ENCODE data around the gene WNT5B. TPM values are rescaled to one million over a fixed set of nuclear protein-coding genes. Genes with fewer than 3 reads are reported as not detected.

The WNT5B gene
- total and polyA plus RNA-seq, 11 donors = 0.52 to 3.9 (median 1.3) TPM

- Histone ChIP-seq H3K27ac (peak overlapping the region in 9 of 12 donors; percentile 6 to 55 (median 34)), H3K27me3 (no peaks in the 10 kb centered on the region), H3K36me3 (peaks cover 0 to 17% (median 0%) of the 10 kb centered on the region in 9 donors), H3K9me3 (no peaks in the 10 kb centered on the region), H3K4me3 (no peak overlapping the region), H3K4me1 (peaks cover 0 to 67% (median 51%) of the 10 kb centered on the region in 12 donors)
- WGBS, 4 donors = 28 to 47% (median 33%) methylated on average over 5 of the region's 5 CpGs
- ATAC-seq (no peak), DNase-seq (no peak)
- intact Hi-C loops (cut with DNase I) = loop anchor here in 4 of 10 donors (2.0 to 10.0 kb wide), 4 partner anchors 313 to 1023 kb away; no protein-coding TSS in a partner anchor
- TF ChIP-seq CTCF (IDR thresholded peaks at IDR 0.05) (no peak), POLR2A (IDR thresholded peaks at IDR 0.05) (no peak)
These were observed 41.0 kb upstream of the WNT5B start for GRCh38 chr12:1587927-1588574.

DNA sequence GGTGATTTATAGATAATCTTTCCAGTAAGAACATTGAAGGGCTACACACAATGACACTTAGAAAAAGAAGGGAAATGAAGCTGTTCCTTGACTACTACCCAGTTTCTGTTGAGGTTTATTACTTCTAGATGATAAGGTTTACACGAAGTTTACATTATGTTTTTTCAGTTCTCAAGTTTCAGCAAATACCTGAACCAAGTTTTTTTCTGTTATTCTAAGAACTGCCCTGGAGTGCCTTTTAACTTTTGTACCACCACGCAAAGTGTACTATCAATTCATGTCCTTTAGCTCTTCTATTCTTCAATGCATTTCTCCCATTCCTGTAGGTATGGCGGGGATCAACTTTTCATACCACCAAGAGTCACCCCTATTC, 40.5 kb upstream of the WNT5B start:
- 78 to 86% (median 81%) methylated on average over 3 of the region's 3 CpGs for WGBS, 4 donors
- Histone ChIP-seq H3K4me1 (peaks cover 0 to 67% (median 53%) of the 10 kb centered on the region in 12 donors), H3K27me3 (no peaks in the 10 kb centered on the region), H3K9me3 (no peaks in the 10 kb centered on the region), H3K4me3 (no peak overlapping the region), H3K27ac (peak overlapping the region in 8 of 12 donors; percentile 22 to 55 (median 39)), H3K36me3 (peaks cover 0 to 17% (median 0%) of the 10 kb centered on the region in 9 donors)
- no peak for TF ChIP-seq POLR2A (IDR thresholded peaks at IDR 0.05)
- TF ChIP-seq CTCF (IDR thresholded peaks at IDR 0.05) = no peak
- intact Hi-C loops (cut with DNase I) = loop anchor here in 4 of 10 donors (2.0 to 10.0 kb wide), 4 partner anchors 314 to 1024 kb away; no protein-coding TSS in a partner anchor
- no peak for ATAC-seq
- DNase-seq = no peak

DNA sequence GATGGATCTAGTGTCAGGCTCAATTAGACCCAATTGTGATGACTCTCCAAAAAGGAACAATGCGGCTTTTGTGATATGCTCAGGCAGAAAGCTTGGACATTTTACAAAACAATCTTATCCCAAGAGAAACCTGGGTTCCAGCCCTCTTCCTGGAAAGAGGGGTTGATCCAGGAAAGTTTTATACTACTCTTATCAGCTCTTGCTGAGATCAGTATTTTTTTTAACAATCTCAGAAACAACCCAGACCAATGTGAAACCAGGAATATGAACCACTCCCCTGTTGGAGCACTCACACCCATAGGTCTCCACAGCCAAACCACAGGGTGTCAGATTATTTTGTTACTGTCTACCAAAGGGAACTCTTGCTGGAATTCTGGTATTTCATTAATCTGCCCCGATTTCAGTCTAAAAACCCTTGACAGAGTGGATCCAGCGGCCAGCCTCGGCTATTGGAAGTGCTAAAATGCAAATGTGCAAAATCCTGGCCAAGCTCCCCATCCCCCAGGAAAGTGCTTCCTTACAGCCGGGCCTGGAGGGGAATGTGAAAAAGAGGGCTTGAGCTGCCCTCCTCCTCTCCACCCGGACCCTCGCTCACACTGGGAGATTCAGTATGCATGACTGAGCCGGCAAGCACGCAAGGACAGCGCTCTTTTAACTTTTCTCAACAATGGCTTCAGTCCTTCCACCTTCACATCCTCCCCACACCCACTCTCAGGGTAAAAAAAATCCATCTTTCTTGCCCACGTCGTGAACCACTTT, 38.6 kb upstream of the WNT5B start:
- DNase-seq = no peak
- TF ChIP-seq CTCF (IDR thresholded peaks at IDR 0.05) = no peak
- no peak for TF ChIP-seq POLR2A (IDR thresholded peaks at IDR 0.05)
- WGBS, 4 donors = 35 to 51% (median 49%) methylated on average over 12 of the region's 12 CpGs
- H3K4me1 ChIP-seq = peaks cover 0 to 68% (median 54%) of the 10 kb centered on the region in 12 donors
- H3K27me3 ChIP-seq = no peaks in the 10 kb centered on the region
- H3K9me3 ChIP-seq = no peaks in the 10 kb centered on the region
- intact Hi-C loops (cut with DNase I) = loop anchor here in 4 of 10 donors (5.0 to 10.0 kb wide), 5 partner anchors 388 to 1016 kb away; partner anchors contain the start of genes ERC1 (in 1 of the 4) and RAD52 (in 1 of the 4)
- peak overlapping the region in 10 of 12 donors; percentile 20 to 99 (median 86) for H3K4me3 ChIP-seq
- H3K36me3 ChIP-seq = peaks cover 0 to 16% (median 0%) of the 10 kb centered on the region in 9 donors
- ATAC-seq = peak in 3 of 4 donors; percentile 5 to 40 (median 40)
- peak overlapping the region in 11 of 12 donors; percentile 23 to 96 (median 67) for H3K27ac ChIP-seq

- no peaks in the 10 kb centered on the region for H3K27me3 ChIP-seq
- TF ChIP-seq POLR2A (IDR thresholded peaks at IDR 0.05) (no peak), CTCF (IDR thresholded peaks at IDR 0.05) (peak in 1 of 12 donors; percentile 7)
- no peaks in the 10 kb centered on the region for H3K9me3 ChIP-seq
- DNase-seq (no peak), ATAC-seq (no peak)
- H3K36me3 ChIP-seq = peaks cover 0 to 11% (median 0%) of the 10 kb centered on the region in 9 donors
- intact Hi-C loops (cut with DNase I) = loop anchor here in 4 of 10 donors (5.0 to 10.0 kb wide), 5 partner anchors 389 to 1016 kb away; partner anchors contain the start of genes ERC1 (in 1 of the 4) and RAD52 (in 1 of the 4)
- 26 to 33% (median 28%) methylated on average over 3 of the region's 3 CpGs for WGBS, 4 donors
- peak overlapping the region in 10 of 12 donors; percentile 20 to 99 (median 86) for H3K4me3 ChIP-seq
- peaks cover 0 to 73% (median 58%) of the 10 kb centered on the region in 12 donors for H3K4me1 ChIP-seq
- H3K27ac ChIP-seq = peak overlapping the region in 10 of 12 donors; percentile 23 to 96 (median 88)
These were observed 38.0 kb upstream of the WNT5B start for GRCh38 chr12:1591034-1591433.

Measured in heart left ventricle (tissue), 16 donors.